Neural crest cell (in vitro differentiated cells): ENCODE data around the gene C17orf100. TPM values are rescaled to one million over a fixed set of nuclear protein-coding genes. Genes with fewer than 3 reads are reported as not detected.

Experiments used
- DNase-seq: peaks from one replicate; pipeline ENCODE4 v3.0.0; 2021; ENCODE audit warnings: low read depth, mixed read lengths, low spot score
- H3K27ac Mint-ChIP-seq: one replicate; pipeline ENCODE4 v1.8.0; 2021; ENCODE audit warnings: mild to moderate bottlenecking, mixed read lengths; ENCODE audit not compliant: unreplicated experiment
- H3K27me3 Mint-ChIP-seq: 2 replicates; pipeline ENCODE4 v1.8.0; 2021; ENCODE audit warnings: low read depth, mild to moderate bottlenecking, mixed read lengths
- H3K36me3 Mint-ChIP-seq: 2 replicates; pipeline ENCODE4 v1.8.0; 2021; ENCODE audit warnings: low read depth, mild to moderate bottlenecking, mixed read lengths
- H3K4me1 Mint-ChIP-seq: 2 replicates; pipeline ENCODE4 v1.8.0; 2021; ENCODE audit warnings: mixed read lengths
- H3K4me3 Mint-ChIP-seq: one replicate; pipeline ENCODE4 v1.8.0; 2021; ENCODE audit warnings: mild to moderate bottlenecking, mixed read lengths
- H3K9me3 Mint-ChIP-seq: 2 replicates; pipeline ENCODE4 v1.8.0; 2021; ENCODE audit warnings: mixed read lengths
- total RNA-seq: library from RNA; stranded (reverse); gene quantifications from 2 replicates; pipeline ENCODE4 v1.2.1, GENCODE V29; 2021
- TF ChIP-seq, protein P1 (sequence below): fragments of 200-600 bp; sonication (generic); conservative IDR thresholded peaks from 2 replicates; pipeline ENCODE4 v1.5.0; 2021; ENCODE audit warnings: antibody characterized with exemption, mild to moderate bottlenecking

C17orf100 gene
- total RNA-seq, 1 donor from 2014 or later: 3.7 TPM

DNA sequence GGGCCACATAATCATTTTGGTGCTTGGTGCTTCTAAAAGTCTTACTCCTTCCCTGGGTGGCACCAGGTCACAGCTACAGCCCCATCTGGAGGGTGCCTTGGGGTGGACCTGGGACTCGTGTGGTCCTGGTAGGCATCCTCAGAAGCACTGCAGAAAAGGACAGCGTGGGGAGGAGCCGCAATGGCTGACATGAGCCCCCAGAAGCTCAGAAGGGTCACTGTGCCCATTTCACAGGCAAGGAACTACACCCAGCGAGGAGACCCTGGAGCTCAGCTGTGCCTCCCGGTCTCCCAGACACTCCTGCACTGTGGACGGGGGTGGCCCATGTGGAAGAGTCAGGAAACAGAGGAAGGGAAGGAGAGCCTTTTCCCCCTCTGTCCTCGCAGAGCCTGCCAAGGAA, 26.4 kb downstream of the C17orf100 start:
- peaks cover 21% of the 10 kb centered on the region for H3K27me3 Mint-ChIP-seq
- DNase-seq: no peak
- no peaks in the 10 kb centered on the region for H3K36me3 Mint-ChIP-seq
- H3K4me3 Mint-ChIP-seq: no peak overlapping the region
- H3K4me1 Mint-ChIP-seq: no peaks in the 10 kb centered on the region
- no peak overlapping the region for H3K27ac Mint-ChIP-seq
- peaks cover 2% of the 10 kb centered on the region for H3K9me3 Mint-ChIP-seq
- TF ChIP-seq, protein P1, sequence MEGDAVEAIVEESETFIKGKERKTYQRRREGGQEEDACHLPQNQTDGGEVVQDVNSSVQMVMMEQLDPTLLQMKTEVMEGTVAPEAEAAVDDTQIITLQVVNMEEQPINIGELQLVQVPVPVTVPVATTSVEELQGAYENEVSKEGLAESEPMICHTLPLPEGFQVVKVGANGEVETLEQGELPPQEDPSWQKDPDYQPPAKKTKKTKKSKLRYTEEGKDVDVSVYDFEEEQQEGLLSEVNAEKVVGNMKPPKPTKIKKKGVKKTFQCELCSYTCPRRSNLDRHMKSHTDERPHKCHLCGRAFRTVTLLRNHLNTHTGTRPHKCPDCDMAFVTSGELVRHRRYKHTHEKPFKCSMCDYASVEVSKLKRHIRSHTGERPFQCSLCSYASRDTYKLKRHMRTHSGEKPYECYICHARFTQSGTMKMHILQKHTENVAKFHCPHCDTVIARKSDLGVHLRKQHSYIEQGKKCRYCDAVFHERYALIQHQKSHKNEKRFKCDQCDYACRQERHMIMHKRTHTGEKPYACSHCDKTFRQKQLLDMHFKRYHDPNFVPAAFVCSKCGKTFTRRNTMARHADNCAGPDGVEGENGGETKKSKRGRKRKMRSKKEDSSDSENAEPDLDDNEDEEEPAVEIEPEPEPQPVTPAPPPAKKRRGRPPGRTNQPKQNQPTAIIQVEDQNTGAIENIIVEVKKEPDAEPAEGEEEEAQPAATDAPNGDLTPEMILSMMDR: no peak

DNA sequence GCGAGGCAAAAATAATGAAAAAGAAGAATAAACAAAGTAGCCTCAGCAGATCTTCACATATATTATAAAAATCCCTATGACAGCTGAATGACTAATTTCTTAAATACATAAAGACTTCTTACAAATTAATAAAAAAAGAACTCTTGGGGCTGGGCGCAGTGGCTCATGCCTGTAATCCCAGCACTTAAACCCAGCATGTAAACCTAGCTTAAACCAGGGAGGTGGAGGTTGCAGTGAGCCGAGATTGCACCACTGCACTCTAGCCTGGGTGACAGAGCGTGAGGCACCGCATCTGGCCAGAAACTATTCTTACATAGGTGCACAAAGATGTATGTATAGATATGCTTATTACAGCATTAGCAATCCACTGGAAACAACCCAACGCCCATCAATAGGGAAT, 27.7 kb downstream of the C17orf100 start:
- Mint-ChIP-seq H3K27me3 (peaks cover 23% of the 10 kb centered on the region), H3K27ac (no peak overlapping the region), H3K9me3 (peaks cover 2% of the 10 kb centered on the region), H3K4me3 (no peak overlapping the region), H3K36me3 (no peaks in the 10 kb centered on the region), H3K4me1 (no peaks in the 10 kb centered on the region)
- DNase-seq: no peak
- TF ChIP-seq, protein P1: no peak

DNA sequence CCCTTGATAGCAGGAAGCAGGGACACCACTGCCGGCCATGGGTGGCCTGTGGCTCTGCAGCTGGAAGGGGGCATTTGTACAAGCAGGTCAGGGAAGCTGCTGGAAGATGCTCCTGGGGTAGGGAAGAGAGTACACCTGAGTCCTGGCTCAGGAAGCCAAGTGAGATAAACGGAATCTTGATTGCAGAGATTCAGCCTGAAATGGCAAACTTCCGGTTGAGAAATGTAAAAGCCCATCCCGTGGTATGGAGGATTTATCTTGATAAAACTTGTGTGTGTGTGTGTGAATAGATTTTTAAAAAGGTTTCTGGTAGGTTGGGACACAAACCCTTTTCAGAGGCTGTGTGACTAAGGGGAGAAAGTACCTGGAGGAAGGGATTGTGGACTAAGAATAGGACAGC, 29.6 kb downstream of the C17orf100 start:
- TF ChIP-seq, protein P1: no peak
- Mint-ChIP-seq H3K36me3 (no peaks in the 10 kb centered on the region), H3K9me3 (peaks cover 2% of the 10 kb centered on the region), H3K27ac (no peak overlapping the region), H3K4me1 (no peaks in the 10 kb centered on the region), H3K27me3 (peaks cover 31% of the 10 kb centered on the region), H3K4me3 (no peak overlapping the region)
- no peak for DNase-seq

DNA sequence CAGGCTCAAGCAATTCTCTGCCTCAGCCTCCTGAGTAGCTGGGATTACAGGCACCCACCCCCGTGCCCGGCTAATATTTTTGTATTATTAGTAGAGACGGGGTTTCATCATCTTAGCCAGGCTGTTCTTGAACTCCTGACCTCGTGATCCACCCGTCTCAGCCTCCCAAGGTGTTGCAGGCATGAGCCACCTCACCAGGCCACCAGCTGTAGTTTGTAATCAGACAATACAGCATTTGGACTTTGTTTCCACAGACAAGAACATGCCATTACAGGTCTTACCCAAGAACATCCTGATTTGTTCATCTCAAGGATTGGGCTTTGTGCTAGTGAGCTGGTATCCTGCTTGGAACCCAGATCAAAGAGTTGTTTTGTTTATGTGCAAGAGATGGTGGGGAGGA, 30.1 kb downstream of the C17orf100 start:
- peaks cover 2% of the 10 kb centered on the region for H3K9me3 Mint-ChIP-seq
- TF ChIP-seq, protein P1: no peak
- DNase-seq: no peak
- H3K4me3 Mint-ChIP-seq: no peak overlapping the region
- H3K36me3 Mint-ChIP-seq: no peaks in the 10 kb centered on the region
- H3K4me1 Mint-ChIP-seq: no peaks in the 10 kb centered on the region
- peaks cover 32% of the 10 kb centered on the region for H3K27me3 Mint-ChIP-seq
- H3K27ac Mint-ChIP-seq: no peak overlapping the region

DNA sequence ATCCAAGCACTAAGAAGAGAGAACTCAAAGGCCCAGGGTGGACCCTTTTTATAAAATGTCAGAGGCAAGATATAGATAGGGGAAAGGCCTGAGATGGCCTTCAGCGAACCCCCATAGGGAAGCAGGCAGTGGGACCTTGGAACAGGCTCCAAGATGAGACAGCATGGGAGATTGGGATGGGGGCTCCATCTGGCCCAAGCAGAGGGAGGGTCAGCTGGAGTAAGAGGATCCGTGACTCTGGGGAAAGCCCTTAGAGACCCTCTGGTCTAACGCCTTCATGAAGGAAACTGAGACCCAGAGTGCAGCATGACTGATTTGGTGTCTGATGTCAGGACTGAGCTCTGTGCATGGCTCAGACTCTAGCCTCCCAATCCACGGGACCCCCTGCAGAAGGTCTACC, 30.8 kb downstream of the C17orf100 start:
- Mint-ChIP-seq H3K27ac (no peak overlapping the region), H3K4me3 (no peak overlapping the region)

More for the DNA sequence above, 30.8 kb downstream of the C17orf100 start:
- peaks cover 38% of the 10 kb centered on the region for H3K27me3 Mint-ChIP-seq
- no peaks in the 10 kb centered on the region for H3K4me1 Mint-ChIP-seq
- peaks cover 2% of the 10 kb centered on the region for H3K9me3 Mint-ChIP-seq
- no peak for DNase-seq
- no peaks in the 10 kb centered on the region for H3K36me3 Mint-ChIP-seq
- TF ChIP-seq, protein P1: no peak
